HG03457 (cell line): ENCODE results near the gene ITPRIP.
A peak's percentile ranks its signal among the peaks of the same experiment; 100 is the strongest.

Experiments
- ATAC-seq: cut with Tn5 transposase; IDR thresholded peaks from one replicate; pipeline ENCODE4 v1.9.1; 2021; ENCODE audit warnings: moderate number of reproducible peaks; ENCODE audit not compliant: unreplicated experiment

The ITPRIP gene, protein sequence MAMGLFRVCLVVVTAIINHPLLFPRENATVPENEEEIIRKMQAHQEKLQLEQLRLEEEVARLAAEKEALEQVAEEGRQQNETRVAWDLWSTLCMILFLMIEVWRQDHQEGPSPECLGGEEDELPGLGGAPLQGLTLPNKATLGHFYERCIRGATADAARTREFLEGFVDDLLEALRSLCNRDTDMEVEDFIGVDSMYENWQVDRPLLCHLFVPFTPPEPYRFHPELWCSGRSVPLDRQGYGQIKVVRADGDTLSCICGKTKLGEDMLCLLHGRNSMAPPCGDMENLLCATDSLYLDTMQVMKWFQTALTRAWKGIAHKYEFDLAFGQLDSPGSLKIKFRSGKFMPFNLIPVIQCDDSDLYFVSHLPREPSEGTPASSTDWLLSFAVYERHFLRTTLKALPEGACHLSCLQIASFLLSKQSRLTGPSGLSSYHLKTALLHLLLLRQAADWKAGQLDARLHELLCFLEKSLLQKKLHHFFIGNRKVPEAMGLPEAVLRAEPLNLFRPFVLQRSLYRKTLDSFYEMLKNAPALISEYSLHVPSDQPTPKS

DNA sequence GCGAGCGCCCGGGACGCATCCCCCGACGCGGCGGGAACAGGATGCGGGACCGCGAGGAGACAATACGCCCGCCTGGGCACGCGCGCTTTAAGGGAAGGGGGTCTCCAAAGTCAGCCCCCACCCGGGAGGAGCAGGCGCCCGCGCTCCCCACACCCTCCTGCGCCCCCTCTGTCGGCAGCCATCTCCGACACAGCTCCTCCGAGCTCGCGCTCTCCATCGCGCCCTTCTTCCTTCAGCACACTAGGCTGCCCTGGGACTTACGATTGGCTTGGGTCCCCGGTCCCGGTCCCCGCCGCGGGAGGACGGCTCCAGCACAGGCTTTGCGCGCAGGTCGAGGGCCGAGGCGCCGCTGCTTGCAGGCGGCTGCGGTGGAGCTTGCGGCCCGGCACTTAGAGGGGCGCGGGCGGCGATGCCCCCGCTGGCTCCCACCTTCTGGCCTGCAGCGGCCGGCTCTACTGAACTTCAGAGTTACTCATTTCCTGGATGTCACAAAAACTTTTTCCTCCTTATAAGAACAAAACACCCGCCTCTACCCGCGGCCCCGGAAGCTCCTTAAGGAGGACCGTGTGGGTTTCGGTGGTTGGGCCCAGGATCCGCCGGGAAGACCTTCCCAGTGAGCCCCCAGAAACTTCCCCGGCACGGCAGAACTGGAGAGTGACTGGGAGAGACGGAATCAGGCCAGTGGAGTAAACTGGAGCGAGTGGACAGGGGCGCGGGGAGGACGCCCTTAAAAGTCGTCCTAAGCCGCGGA, at the start of gene ITPRIP:
ITPRIP (minus strand) TSS at position 481 of the 751 bp plus-strand sequence. CDS start 22,414 bp downstream, outside the sequence.
- peak; percentile 56 for ATAC-seq

DNA sequence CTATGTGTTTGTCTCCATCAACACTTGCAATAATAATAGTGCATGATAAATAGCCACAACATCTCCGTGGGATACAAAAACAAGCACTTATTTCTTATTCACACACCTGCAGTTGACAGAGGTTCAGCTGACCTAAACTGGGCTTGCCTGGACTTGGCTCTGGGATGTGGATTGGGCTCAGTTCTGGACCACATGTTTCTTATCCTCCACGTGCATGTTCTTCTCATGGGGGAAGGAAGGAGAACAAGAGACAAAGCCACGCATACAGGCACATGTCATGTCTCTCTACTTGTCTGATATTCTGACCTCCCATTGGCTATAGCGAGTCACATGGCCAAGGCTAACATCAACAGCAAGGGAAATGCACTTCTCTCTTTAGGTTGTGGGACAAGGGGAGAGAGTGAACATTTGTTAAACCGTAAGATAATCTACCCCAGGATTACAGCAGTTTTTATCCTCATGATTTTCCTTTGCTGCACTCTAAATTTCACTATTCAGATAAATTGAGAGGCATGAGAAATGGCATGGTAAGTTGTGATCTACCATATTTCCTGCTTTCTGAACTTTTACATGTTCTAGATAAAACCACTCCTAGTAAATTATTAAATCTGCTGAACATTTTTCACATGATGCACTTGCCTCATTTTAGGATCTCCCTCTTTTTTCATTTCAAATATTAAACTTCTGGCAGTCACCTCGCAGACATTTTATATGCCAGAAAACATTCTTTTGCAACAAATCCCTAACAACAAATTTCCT, 49.0 kb upstream of the ITPRIP start:
- peak; percentile 52 for ATAC-seq

DNA sequence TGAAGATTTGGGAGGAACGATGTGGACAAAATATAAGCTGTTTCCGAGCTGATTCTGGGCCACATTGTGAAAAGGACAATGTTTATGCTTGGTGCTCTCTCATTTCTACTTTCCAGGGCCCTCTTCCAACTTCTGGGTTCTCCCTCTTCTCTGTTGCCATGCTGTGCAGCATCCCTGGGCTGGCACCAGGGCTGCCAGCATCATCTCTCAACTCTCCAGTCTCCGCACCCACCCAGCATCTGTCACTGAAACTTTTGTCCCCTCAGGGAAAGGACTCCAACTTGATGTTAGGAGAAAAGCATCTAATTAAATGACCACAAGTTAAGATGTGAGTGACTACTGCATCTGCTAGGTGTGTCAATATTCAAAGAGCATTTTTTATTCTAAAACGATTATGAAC, 42.1 kb upstream of the ITPRIP start:
- no peak for ATAC-seq

DNA sequence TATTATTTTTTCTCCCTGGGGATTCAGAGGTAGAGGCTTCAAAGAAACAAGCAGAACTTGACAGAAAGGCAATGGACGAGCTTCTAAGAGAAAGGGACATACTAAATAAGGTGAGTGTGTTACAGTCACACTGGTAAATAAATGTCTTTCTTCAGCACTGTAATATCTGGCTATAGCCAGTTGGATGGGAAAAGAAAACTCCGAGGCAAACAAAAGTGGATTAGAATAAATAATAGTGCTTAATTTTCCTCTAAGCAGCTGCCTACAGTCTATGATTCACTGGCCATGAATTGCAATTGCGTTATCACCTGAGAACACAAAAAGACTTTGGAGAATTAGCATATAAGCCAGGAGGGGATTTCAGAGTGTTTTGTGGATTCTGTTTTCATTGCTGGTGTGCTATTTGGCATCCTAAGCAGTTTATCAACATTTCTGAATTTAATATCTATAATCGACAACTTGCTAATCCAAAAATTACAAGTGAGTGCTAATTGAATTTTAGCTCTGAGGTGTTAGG, 38.6 kb upstream of the ITPRIP start:
- no peak for ATAC-seq

DNA sequence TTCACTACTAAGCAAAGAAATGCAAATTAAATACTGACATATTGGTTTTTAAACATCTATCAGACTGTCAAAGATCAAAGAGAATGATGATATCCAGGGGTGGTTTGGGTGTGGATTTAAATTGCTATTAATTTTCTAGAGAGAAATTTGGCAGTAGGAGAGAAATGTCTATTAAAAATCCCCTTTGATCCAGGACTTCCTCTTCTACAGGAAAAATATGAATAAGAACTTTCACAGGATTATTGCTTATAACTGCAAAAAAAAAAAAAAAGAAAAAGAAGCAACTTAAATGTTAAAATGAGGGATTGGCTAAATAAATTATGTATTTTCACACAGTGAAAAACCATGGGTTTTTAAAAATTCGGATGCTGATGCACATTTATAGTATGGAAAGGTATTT, 36.3 kb upstream of the ITPRIP start:
- no peak for ATAC-seq

DNA sequence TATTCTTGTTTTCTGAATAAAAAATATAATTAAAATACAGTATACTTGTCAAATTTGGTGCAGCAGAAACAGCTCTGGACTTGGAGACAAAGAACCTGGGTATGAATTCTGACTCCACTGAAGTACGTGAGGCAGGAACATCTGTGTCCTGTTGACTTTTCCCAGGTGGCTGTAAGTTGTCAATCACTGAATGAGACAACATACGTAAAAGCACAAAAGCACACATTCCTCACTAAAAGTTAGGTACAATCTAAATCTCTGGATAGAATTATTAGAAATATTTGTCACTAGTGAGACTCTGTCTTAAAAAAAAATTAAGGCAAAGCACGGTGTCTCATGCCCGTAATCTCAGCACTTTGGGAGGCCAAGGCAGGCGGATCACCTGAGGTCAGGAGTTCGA, 33.5 kb upstream of the ITPRIP start:
- ATAC-seq = no peak

DNA sequence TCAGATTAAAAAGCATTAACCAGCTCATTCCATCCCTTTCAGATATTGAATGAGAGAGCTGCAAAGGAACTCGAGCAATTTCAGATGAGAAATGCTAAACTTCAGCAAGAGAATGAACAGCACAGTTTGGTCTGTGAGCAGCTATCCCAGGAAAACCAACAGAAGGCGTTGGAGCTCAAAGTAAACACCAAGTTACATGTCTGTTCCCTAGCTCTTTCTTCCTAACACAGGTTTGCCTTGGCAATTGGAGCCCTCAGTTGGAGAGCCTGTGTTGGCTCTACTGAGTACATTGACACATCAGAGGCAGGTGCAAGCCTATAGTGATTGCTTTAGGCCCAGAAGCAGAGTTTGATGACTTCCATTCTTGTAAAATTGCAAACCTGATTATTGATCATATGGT, 30.1 kb upstream of the ITPRIP start:
- ATAC-seq = no peak

DNA sequence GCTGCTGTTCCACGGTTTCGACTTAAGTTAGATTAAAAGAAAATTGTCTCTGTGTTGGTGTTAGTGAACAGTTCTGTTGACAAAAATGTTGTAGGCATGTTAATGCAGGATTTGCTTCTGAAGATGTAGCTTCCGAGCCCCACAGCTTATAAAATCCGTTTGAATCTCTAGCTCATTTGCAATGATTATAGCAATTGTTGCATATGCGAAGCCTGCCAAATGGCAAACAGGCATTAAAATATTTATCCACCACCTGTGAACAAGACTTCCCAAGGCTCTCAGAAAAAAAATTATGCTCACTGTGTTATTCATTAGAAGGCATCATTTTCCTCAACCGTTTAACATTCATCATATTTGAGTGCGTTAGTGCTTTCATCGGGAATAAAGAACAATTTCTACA, 29.6 kb upstream of the ITPRIP start:
- no peak for ATAC-seq

DNA sequence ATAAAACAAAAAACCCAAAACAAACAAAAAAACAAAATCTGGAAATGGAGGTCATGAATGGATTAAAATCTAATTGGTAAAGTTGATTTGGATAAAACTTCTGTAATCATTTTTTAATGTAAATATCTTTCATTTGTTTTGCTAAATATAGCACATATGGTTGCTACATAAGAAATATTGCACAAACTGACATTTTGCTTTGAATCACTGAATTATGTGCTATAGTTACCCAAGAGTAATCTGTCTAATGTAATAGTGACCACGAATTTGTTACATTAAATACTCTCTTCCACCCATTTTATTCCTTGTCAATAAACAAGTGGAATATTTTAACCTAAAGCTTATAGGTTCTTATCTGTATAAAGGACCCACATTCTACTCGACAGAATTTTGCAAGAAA, 21.5 kb upstream of the ITPRIP start:
- no peak for ATAC-seq

DNA sequence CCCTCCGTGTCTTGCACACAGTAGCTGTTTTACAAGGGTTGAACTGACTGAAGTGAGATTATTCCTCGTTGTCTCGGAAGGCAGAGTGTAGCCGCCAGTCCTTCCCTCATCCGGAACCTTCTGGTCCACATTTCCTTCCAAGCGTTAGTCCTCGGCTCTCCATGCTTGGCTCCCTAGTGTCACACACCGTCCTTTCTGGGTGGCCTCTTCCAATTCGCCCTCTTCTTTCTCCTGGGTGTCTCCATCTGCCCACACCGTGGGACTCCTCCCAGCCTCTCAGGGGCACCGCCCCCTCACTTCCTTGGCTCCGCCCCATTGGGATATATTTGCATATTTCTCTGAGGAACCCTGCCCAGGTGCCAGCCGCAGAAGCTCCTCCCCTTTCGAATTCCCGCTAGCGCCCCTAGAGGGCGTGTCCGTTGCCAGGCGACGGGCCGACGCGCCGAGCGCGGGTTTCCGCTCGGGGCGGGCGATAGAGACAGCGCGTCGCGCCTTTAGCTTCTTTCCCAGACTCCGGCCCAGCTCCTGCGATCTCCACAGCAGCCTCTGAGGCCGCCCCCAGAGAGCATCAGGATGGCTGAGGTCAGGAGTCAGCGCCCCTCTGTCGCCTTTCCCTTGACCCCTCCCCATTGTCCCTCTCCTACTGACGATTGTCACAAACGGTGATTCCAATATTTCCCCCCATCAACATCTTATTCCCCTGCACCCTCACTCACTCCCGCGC, 15.2 kb upstream of the ITPRIP start, which contains the start of gene CFAP58:
CFAP58 (plus strand) TSS at position 509 of the 724 bp plus-strand sequence; CDS start at position 574, 65 bp downstream.
- ATAC-seq = peak; percentile 65

DNA sequence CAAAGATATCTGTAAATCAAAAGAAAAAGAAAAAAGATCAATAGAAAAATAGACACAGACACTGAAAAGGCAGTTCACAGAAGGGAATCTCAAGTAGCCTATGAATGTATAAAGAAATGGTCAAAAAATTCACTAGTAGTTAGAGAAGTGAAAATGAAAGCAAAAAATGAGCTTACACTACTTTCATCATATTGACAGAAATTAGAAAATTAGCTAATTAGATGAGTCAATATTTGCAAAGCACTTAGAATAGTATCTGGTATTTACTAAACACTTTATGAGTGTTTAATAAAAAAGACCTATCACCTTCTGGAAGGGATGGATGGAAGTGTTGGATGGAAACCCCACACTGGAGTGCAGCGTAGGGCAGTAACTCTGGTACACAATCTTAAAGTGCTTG, 13.7 kb upstream of the ITPRIP start:
- ATAC-seq = no peak

DNA sequence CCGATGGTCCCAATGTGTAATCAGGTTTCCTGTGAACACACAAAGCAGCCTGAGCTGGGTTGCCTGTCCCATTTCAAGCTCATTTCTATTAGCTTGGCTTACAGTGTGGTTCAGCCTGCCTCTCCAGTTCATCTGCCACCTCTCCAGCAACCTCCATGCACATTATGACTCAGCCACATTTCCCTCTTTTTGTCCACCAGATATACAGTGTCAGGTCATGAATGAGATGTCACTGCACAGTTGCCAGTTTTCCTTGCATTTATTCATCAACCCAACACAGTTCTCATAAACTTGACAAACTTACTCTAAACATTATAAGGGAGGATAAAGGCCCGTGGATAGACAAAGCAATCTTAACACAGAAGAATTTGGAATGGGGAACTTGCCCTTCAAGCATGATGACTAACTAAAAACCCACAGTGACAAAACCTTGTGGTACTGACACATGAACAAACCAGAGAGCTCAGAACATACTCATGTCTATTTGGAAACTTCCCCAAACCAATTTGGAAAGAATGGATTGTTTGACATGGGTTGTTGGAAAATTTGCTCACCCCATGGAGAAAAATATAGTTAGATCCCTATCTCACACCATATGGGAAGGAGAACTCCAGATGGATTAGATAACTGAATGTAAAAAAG, 12.9 kb upstream of the ITPRIP start:
- ATAC-seq = no peak

DNA sequence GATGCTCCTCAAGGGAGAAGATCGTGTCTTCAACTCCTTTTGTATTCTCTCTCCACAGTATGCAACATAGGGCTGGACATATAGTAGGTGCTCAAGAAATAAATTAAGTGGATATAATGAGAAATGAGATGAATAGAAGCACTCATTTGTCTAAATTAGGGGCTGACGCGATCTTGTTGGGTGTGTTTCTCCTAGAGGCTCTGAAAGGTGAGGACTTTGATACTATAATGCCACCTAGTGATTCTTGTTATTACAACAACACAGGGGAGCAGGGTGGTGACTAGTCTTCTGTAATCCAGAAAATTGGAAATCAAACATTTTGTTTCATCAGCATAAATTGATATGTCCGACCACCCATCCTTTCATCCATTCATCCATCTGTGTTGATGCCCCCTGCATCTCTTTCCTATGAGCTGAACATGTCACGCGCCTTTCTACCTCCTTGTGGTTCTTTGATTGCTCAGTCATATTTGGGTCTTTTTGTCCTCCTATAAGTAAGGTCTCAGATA, 11.9 kb upstream of the ITPRIP start:
- ATAC-seq = peak; percentile 35

DNA sequence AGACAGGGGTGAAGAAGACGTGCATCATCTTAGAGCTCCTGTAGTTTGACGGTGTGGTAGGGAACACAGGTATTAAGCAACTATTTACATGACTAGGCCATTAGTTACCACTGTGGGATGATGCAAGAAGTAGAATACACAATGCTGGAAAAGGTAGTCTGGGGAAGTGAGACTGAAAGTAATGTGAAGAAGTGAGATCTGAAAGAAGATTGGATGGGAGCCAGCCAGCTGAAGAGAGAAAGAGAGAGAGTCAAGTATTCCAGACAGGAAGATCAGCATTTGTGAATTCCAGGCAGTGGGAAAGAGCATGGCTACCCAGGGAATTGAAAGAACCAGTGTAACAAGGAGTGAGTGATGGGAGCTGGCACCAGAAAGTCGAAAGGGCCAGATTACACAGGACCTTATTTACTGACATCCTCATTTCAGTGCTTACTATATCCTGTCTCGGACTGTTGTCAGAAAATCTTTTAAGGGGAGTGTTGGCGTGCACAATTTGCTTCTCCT, 11.4 kb upstream of the ITPRIP start:
- ATAC-seq = peak; percentile 39

DNA sequence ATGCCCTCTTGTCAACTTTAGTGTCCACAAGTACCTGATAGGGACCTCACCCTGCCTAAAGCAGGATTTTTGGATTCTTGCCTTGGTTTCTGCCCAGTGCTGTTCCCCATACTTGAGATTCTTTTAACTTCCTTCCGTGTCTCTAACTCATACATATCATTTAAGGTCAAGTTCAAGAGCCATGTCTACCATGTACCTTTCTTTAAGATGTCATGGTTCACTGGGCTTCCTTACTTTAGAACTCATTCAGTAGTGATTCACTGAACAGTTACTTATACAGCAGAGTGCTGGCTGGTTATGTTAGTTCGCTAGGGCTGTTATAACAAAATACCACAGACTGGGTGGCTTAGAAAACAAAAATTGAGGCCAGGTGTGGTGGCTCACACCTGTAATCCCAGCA, 10.3 kb upstream of the ITPRIP start:
- ATAC-seq = no peak

DNA sequence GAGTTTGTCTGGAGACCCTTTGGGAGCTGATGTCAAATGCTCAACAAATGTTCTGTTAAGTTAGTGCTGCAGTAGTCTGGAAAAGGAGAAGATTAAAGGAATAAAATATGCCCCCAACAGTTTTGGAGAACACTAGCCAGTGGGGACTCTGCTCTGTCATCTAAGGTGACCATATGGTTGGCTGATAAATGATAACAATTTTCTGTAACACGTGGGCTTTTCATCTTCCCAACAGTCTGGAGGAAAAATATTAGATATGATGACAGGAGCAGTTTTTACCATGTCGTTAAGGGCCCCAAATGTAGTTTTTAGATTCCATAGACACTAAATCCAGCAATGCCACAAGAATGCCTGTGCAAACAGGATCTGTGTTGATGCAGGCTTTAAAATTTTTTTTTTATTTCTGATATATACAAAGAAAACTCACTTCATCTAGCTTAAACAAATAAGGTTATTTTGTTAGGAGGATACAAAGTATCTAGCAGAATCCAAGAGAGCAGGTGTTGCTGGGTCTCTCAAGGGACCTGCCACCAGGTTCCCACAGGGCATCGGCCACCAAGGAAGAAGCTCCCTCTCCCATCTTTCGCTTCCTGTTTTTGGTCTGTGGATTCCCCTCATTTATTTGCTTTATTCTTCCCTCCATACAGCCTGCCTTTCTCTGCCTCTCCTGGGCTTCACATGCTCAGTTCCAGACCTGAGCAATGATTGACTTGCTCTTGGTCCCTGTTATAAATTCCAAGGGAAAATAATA, 9.2 kb upstream of the ITPRIP start:
- no peak for ATAC-seq

DNA sequence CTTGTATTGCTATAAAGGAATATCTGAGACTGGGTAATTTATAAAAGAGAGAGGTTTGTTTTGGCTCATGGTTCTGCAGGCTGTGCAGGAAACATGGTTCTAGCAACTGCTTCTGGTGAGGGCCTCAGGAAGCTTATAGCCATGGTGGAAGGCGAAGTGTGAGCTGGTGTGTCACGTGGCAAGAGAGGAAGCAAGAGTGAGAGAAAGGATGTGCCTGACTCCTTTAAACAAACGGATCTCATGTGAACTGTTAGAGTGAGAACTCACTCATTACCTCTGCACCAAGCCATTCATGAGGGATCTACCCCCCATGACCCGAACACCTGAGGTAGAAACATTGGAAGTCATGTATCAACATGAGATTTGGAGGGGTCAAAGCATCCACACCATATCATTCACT, 7.7 kb upstream of the ITPRIP start:
- ATAC-seq = no peak

DNA sequence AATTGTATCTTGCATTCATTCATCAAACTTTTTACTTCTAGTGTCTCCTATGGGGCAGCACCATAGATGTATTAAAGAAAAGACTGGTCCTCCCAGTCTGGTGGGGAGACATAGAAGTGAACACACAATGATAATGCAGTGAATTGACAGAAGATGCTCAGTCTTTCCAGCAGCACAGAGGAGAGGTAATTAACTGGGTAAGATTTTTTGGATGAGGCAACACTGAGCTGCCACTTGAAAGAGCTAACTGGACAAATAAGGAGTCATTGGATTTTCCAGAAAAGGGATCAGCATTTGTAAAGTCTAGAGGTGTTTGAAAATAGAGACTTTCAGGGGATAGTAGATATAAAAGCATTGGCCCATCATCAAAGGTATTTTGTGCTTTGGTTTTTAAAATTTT, 7.2 kb upstream of the ITPRIP start:
- no peak for ATAC-seq

DNA sequence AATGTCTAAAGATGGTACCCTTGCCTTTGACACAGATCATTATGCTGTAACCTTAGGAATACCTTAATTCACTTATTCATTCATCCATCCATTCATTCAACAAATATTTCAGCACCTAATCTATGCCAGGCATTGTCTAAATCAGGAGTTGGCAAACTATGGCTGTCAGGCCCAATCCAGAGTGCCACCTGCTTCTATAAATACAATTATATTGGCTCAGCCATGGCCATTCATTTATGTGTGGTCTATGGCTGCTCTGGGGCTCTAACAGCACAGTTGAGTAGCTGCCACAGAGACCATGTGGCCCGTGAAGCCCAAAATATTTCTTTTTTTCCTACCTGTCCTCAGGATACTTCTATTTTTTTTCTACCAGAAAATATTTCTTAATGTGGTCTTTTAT, 6.0 kb upstream of the ITPRIP start:
- no peak for ATAC-seq
